HCEC 1CT (cell line): ENCODE data around the gene BLID.

Experiments
- DNase-seq: peaks from one replicate; pipeline ENCODE4 v3.0.0-alpha.2; 2017

The BLID gene

GRCh38 chr11:122103726-122104125 is 12.3 kb downstream of the BLID start:
- DNase-seq, result no peak

GRCh38 chr11:122103321-122103720 is 12.7 kb downstream of the BLID start:
- DNase-seq, result peak; percentile 48

- peak; percentile 29 for DNase-seq
Observed at GRCh38 chr11:122102426-122102825, 13.6 kb downstream of the BLID start.

GRCh38 chr11:122101625-122102291 is 14.3 kb downstream of the BLID start:
- peak; percentile 88 for DNase-seq

- DNase-seq, result peak; percentile 56
Observed at GRCh38 chr11:122100756-122101080, 15.3 kb downstream of the BLID start.

- DNase-seq, result peak; percentile 67
Observed at GRCh38 chr11:122100037-122100755, 15.8 kb downstream of the BLID start.

GRCh38 chr11:122099374-122100036 is 16.5 kb downstream of the BLID start:
- peak; percentile 38 for DNase-seq

GRCh38 chr11:122098261-122098980 is 17.6 kb downstream of the BLID start:
- DNase-seq, result peak; percentile 25

- peak; percentile 38 for DNase-seq
Observed at GRCh38 chr11:122097419-122098001, 18.5 kb downstream of the BLID start.

- DNase-seq, result no peak
Observed at GRCh38 chr11:122096272-122097112, 19.5 kb downstream of the BLID start.

- peak; percentile 60 for DNase-seq
Observed at GRCh38 chr11:122095681-122096262, 20.2 kb downstream of the BLID start.

GRCh38 chr11:122094836-122095235 is 21.2 kb downstream of the BLID start:
- DNase-seq, result no peak

- peak; percentile 76 for DNase-seq
Observed at GRCh38 chr11:122093731-122094275, 22.2 kb downstream of the BLID start.

- DNase-seq, result no peak
Observed at GRCh38 chr11:122091835-122092234, 24.2 kb downstream of the BLID start.

GRCh38 chr11:122089111-122089510 is 26.9 kb downstream of the BLID start:
- no peak for DNase-seq

- DNase-seq, result peak; percentile 28
Observed at GRCh38 chr11:122085712-122086111, 30.3 kb downstream of the BLID start.

GRCh38 chr11:122085264-122085663 is 30.8 kb downstream of the BLID start:
- DNase-seq, result peak; percentile 98

- no peak for DNase-seq
Observed at GRCh38 chr11:122082205-122082604, 33.8 kb downstream of the BLID start.

- no peak for DNase-seq
Observed at GRCh38 chr11:122081073-122081472, 34.9 kb downstream of the BLID start.

GRCh38 chr11:122077459-122077858 is 38.6 kb downstream of the BLID start:
- DNase-seq, result no peak

GRCh38 chr11:122076512-122077120 is 39.4 kb downstream of the BLID start:
- DNase-seq, result no peak
